GM19240 (cell line): ENCODE data around the gene LAMB3.
"Not testable (repeated sequence)": the region's sequence is repeated elsewhere in the genome, so short reads cannot be mapped to it uniquely, and the experiment has no call there.

Experiments used
- DNase-seq: peaks from one replicate; pipeline ENCODE4 v3.0.0; 2011; ENCODE audit warnings: low spot score; ENCODE audit not compliant: insufficient read length

LAMB3 gene

GRCh38 chr1:209652121-209652735, at the start of gene LAMB3:
Gene LAMB3 (minus strand): TSS chr1:209652425. CDS start chr1:209650944, 1,481 bp downstream.
- no peak for DNase-seq

- not testable (repeated sequence) for DNase-seq
Observed at GRCh38 chr1:209700686-209701085, 48.5 kb upstream of the LAMB3 start.

GRCh38 chr1:209697126-209697525, 44.9 kb upstream of the LAMB3 start:
- DNase-seq: no peak

GRCh38 chr1:209696673-209697072, 44.4 kb upstream of the LAMB3 start:
- DNase-seq: no peak

GRCh38 chr1:209692745-209693504, 40.7 kb upstream of the LAMB3 start:
- peak; percentile 49 for DNase-seq

GRCh38 chr1:209692296-209692695, 40.1 kb upstream of the LAMB3 start:
- DNase-seq: no peak

- DNase-seq: no peak
Observed at GRCh38 chr1:209691237-209691636, 39.0 kb upstream of the LAMB3 start.

- DNase-seq: no peak
Observed at GRCh38 chr1:209689477-209689876, 37.3 kb upstream of the LAMB3 start.

GRCh38 chr1:209688746-209689234, 36.6 kb upstream of the LAMB3 start:
- no peak for DNase-seq

- DNase-seq: no peak
Observed at GRCh38 chr1:209686322-209686721, 34.1 kb upstream of the LAMB3 start.

- DNase-seq: no peak
Observed at GRCh38 chr1:209685821-209686220, 33.6 kb upstream of the LAMB3 start.

- DNase-seq: no peak
Observed at GRCh38 chr1:209678981-209679539, 26.8 kb upstream of the LAMB3 start.

- DNase-seq: no peak
Observed at GRCh38 chr1:209675565-209676154, 23.4 kb upstream of the LAMB3 start.

GRCh38 chr1:209674957-209675564, 22.8 kb upstream of the LAMB3 start, which contains the start of gene G0S2:
Gene G0S2 (plus strand): TSS chr1:209675412. CDS start chr1:209675685, 273 bp downstream.
- DNase-seq: no peak

- DNase-seq: no peak
Observed at GRCh38 chr1:209673631-209674417, 21.6 kb upstream of the LAMB3 start.

GRCh38 chr1:209672705-209673630, 20.7 kb upstream of the LAMB3 start:
- peak; percentile 63 for DNase-seq

- DNase-seq: no peak
Observed at GRCh38 chr1:209670441-209671082, 18.3 kb upstream of the LAMB3 start.

GRCh38 chr1:209667708-209668107, 15.5 kb upstream of the LAMB3 start:
- DNase-seq: no peak

GRCh38 chr1:209667103-209667502, 14.9 kb upstream of the LAMB3 start:
- no peak for DNase-seq
